Mucosa of descending colon (tissue), 3 donors: Measurements from ENCODE around the gene PDCD11. TPM values are rescaled to one million over a fixed set of nuclear protein-coding genes. Genes with fewer than 3 reads are reported as not detected.

Experiments
- ATAC-seq: fragments of 200-7000 bp; cut with Tn5 transposase; one replicate; pipeline ENCODE4 v1.9.1; 2020; ENCODE audit warnings: mild to moderate bottlenecking, moderate library complexity
- DNase-seq, 3 donors: peaks; one replicate each; pipeline ENCODE4 v3.0.0-alpha.2; 2020
- H3K36me3 ChIP-seq: fragments of 200-600 bp; one replicate; pipeline ENCODE4 v1.8.0; 2021; ENCODE audit warnings: low read depth, mild to moderate bottlenecking
- H3K4me1 ChIP-seq: fragments of 200-600 bp; one replicate; pipeline ENCODE4 v1.8.0; 2021; ENCODE audit warnings: low read depth, mild to moderate bottlenecking
- H3K4me3 ChIP-seq: fragments of 200-600 bp; one replicate; pipeline ENCODE4 v1.8.0; 2021; ENCODE audit warnings: mild to moderate bottlenecking
- H3K9me3 ChIP-seq: fragments of 200-600 bp; one replicate; pipeline ENCODE4 v1.8.0; 2021; ENCODE audit warnings: mild to moderate bottlenecking
- CTCF ChIP-seq: fragments of 200-600 bp; IDR thresholded peaks from one replicate; pipeline ENCODE4 v1.8.0; 2022; ENCODE audit warnings: antibody characterized with exemption, mild to moderate bottlenecking
- intact Hi-C, 2 donors: fragments of 100-400 bp; cut with DNase I in 1 of 2; cut with micrococcal nuclease in 1 of 2; formaldehyde crosslinking; loops; one replicate each; pipeline versions ENCODE4 v1.11.0 to v1.11.1; 2022; cut with DNase I, micrococcal nuclease
- total RNA-seq, 3 donors: library from RNA; stranded (reverse); fragmentation: NEBNext Ultra II Directional in 2 of 3; extraction: Animal tissue kit (Norgen Biotek cat#: 25700) in 2 of 3; gene quantifications; one replicate each; pipeline versions ENCODE4 v1.2.1 to v1.2.4, GENCODE V29; 2021 to 2023
- donor health status: DM: no; HTN: no; CAD: no; lungs with moderate emphysema.
- donor health status: DM: no; HTN: no; CAD: no.
- donor health status: DM: no; HTN: yes; CAD: no.

Gene PDCD11
- total RNA-seq, 3 donors from 2014 or later, result 22.3 to 24.5 (median 22.7) TPM

DNA sequence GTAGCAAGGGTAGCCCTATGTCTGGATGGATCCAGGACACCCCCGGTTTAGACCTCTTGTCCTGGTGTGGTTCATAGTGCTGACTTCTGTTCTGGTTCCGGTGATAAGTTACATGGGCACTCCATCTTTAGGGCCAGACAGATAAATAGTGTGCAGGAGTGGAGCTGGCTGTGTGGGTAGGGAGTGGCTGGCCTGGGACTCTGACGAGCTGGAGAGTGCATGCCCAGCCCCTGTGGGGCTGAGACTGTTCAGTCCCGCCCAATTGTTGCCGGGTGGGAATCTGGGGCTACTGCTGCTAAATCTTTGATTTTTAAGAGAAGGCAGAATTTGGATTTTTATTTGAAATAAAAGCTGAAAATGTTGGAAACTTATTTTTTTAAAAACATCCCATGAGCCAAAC, 27.3 kb downstream of the PDCD11 start:
- H3K4me3 ChIP-seq, result no peak overlapping the region
- no peak for DNase-seq
- H3K9me3 ChIP-seq, result no peaks in the 10 kb centered on the region
- no peaks in the 10 kb centered on the region for H3K4me1 ChIP-seq
- H3K36me3 ChIP-seq, result peaks cover 13% of the 10 kb centered on the region
- intact Hi-C loops, result no loop called here
- TF ChIP-seq CTCF, result no peak
- no peak for ATAC-seq

- Histone ChIP-seq H3K4me3 (no peak overlapping the region), H3K9me3 (no peaks in the 10 kb centered on the region), H3K36me3 (peaks cover 12% of the 10 kb centered on the region), H3K4me1 (no peaks in the 10 kb centered on the region)
- intact Hi-C loops, result no loop called here
- DNase-seq (no peak), ATAC-seq (no peak)
- no peak for TF ChIP-seq CTCF
Measured at GRCh38 chr10:103427866-103428265, 31.4 kb downstream of the PDCD11 start.

DNA sequence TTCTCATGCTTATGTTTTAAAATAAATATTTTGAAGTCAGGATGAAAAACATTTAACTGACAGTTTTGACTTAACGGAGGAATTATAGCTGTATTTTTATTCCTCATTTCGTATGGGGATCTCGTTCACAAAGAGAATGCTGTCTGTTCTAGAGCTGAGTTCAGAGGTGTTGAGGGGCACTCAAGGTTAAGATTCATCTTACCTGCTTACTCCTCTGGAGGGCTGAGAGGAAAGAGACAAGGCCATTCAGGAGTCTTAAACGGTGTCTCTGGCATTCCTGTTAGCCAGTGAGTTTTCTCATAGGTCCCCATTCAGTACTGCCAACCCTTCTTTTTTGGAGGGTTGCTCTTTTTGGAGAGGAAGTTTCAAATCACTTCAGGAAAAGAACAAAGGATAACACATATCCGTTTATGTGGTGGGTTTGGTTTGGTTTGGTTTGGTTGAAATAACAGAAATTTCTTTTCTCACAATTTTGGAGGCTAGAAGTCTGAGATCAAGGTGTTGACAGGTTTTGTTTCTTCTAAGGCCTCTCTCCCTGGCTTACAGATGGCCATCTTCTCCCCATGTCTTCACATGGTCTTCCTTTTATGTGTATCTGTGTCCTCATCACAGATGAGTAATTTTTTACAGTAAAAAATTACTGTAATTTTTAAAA, 32.7 kb downstream of the PDCD11 start:
- Histone ChIP-seq H3K36me3 (peaks cover 4% of the 10 kb centered on the region), H3K4me1 (no peaks in the 10 kb centered on the region), H3K4me3 (no peak overlapping the region), H3K9me3 (no peaks in the 10 kb centered on the region)
- intact Hi-C loops, result no loop called here
- TF ChIP-seq CTCF, result no peak
- ATAC-seq (no peak), DNase-seq (no peak)

DNA sequence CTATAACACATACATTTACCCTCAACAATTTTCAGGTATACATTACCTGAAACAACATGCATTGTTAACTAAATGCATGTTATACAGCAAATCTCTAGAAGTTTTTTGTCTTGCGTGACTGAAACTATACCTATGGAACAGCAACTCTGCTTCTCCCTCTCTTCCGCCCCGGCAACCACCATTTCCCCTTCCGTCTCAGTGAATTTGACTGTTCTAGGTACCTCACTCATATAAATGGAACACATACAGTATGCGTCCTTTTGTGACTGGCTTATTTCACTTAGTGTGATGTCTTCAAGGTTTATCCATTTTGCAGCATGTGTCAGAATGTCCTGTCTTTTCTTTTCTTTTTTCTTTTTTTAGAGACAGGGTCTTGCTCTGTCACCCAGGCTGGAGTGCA, 33.2 kb downstream of the PDCD11 start:
- intact Hi-C loops, result no loop called here
- H3K4me1 ChIP-seq, result no peaks in the 10 kb centered on the region
- H3K4me3 ChIP-seq, result no peak overlapping the region
- DNase-seq, result no peak
- H3K36me3 ChIP-seq, result peaks cover 2% of the 10 kb centered on the region
- TF ChIP-seq CTCF, result no peak
- ATAC-seq, result no peak
- H3K9me3 ChIP-seq, result no peaks in the 10 kb centered on the region

DNA sequence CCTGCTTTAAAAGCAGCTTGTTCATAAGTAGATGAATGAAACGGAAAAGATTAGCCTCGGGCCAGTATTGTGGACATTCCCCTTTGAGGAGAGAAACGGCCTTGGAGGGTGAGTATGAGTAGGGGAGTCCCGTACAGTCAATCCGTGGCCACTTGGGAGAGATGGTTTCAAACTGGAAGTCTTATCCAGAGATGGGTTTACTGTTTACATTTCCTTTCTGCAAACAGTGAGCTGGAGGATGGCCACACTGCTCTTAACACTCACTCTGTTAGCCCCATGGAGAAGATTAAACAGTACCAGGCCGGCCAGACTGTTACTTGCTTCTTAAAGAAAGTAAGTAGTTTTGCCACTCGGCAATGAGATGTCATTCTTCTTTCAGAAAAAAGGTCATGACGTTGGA, 35.5 kb downstream of the PDCD11 start:
- intact Hi-C loops, result no loop called here
- no peak for TF ChIP-seq CTCF
- DNase-seq, result no peak
- no peaks in the 10 kb centered on the region for H3K9me3 ChIP-seq
- peaks cover 4% of the 10 kb centered on the region for H3K36me3 ChIP-seq
- H3K4me3 ChIP-seq, result no peak overlapping the region
- ATAC-seq, result no peak
- H3K4me1 ChIP-seq, result no peaks in the 10 kb centered on the region

DNA sequence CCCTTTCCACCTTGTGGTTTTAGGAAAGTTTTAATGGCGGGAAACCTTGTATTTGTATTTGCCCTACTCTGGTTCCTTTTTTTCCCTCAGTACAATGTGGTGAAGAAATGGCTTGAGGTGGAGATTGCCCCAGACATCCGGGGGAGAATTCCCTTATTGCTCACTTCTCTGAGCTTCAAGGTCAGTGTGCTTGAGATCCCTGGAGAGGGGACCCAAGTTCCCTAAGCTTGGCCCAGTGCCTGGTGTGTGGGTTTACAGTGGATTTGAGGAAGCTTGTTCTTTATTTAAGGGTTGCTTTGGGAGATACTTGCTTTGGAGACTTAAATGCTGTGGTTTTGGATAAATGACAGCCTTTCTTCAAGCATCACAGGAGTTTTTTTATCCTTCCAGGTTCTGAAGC, 37.4 kb downstream of the PDCD11 start:
- ATAC-seq (no peak), DNase-seq (peak in 1 of 3 donors; percentile 17)
- Histone ChIP-seq H3K4me3 (no peak overlapping the region), H3K4me1 (no peaks in the 10 kb centered on the region), H3K36me3 (peaks cover 4% of the 10 kb centered on the region), H3K9me3 (no peaks in the 10 kb centered on the region)
- intact Hi-C loops, result no loop called here
- no peak for TF ChIP-seq CTCF
